HEK293T (cell line): Measurements from ENCODE around the gene SHLD1.

Experiments used
- FOXA1 ChIP-seq: fragments of 450-650 bp; IDR thresholded peaks from 2 replicates; pipeline ENCODE4 v1.6.1; 2016; ENCODE audit warnings: mild to moderate bottlenecking
- PKNOX1 ChIP-seq: fragments of 450-650 bp; IDR thresholded peaks from 2 replicates; pipeline ENCODE4 v1.6.1; 2016
- SP1 ChIP-seq: fragments of 450-650 bp; IDR thresholded peaks from 2 replicates; pipeline ENCODE4 v1.6.1; 2017
- TARDBP ChIP-seq: fragments of 450-650 bp; IDR thresholded peaks from 2 replicates; pipeline ENCODE4 v1.6.1; 2016

GRCh38 chr20:5737619-5737953, 12.6 kb upstream of the SHLD1 start:
- TF ChIP-seq SP1 (no peak), FOXA1 (no peak), PKNOX1 (no peak), TARDBP (no peak)
